Epithelial cell of prostate (primary cell): ENCODE data around the gene DLGAP1.
"Not testable (repeated sequence)": the region's sequence is repeated elsewhere in the genome, so short reads cannot be mapped to it uniquely, and the experiment has no call there.

Experiments
- DNase-seq: peaks from one replicate; pipeline ENCODE4 v3.0.0-alpha.2; 2011; ENCODE audit warnings: low read depth, low spot score
- H3K27ac ChIP-seq: fragments of 450-650 bp; 2 replicates; pipeline ENCODE4 v1.5.1; 2017; ENCODE audit warnings: mild to moderate bottlenecking

The DLGAP1 gene

DNA sequence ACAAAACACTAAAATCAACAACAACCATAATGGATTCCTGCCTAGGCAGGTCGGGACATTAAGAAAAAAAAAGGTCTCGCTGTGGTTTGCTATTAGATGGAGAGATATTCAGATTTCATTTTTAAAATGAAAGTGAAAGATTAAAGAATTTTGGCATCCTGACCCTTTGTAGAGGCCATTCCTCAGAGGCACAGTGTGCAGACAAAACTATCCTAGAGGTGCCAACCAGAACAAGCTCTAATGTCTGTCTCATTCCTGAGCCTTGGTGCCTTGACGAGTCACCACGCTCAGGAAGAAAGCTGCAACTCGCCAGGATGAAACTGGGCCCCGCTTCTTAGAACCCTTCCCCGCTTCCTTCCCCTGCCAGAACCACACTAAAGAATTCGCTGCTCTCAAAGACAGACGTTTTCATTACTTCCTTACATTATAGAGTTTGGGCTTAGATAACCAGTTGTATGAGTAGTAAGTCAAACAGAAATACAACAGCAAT lies 849.1 kb downstream of the DLGAP1 start:
- peak overlapping the region; percentile 100 for H3K27ac ChIP-seq
- no peak for DNase-seq

DNA sequence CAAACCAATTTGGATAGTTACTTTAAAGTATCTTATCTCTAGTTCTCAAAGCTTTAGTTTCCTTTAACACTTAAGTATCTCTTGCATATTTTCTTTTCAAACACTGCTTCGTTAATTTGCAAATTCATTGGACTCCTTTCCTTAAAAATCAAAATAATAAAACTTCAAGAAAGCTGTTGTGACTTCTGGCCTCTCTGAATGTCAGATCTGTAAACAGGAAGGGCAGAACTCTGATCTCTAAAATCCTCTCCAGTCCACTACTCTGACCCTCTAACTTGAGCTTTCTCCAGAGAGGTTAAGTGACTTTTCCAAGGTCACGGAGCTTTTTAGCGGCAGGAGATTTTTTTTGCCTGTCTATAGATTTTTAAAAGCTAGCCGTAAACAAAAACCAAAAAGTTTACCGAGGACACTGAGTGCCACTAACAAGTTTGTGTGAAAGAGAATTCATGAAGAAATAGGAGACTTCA lies 849.6 kb downstream of the DLGAP1 start:
- H3K27ac ChIP-seq = peak overlapping the region; percentile 100
- DNase-seq = no peak

DNA sequence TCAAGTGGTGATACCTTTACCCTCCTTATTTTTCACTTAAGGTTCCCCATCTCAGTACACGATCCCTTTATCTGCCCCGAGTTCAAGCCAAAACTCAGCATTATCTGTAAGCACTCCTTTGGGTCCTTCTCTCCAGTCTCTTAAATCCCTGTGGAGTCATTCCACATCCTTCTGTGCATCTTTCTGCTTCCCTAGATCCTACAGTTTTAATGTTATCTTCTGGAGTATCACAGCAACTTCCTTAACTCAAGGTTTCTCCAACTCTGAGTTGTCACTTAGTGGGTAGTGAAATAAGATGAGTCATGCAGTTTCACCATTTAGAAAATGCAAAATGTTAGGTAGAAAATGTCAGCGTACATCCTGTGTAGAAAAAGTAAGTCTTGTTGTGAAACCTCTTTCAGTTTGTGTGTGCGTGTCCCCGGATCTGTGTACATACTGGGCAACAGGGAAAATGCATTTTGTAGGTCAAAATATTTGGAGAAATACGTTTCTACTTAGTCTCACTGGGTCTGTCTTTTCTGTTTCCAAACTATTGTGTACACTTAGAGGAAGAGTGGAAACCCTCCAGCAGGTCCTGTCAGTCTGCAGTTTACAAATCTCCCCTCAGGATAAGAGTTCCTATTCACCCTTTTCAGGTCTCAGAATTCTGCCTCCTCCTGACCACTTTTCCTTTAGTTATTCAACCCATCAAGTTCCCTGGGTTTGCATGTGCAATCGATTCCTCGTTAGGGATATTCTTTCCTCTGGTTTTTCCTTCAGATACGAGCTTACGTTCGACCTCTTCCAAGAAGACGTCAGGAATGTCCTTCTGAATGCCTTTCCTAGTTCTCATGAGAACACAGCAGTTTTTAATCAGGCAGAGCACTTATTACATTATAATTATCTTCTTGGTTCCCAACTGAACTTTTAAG lies 850.4 kb downstream of the DLGAP1 start:
- H3K27ac ChIP-seq = peak overlapping the region; percentile 100
- DNase-seq = peak; percentile 76

DNA sequence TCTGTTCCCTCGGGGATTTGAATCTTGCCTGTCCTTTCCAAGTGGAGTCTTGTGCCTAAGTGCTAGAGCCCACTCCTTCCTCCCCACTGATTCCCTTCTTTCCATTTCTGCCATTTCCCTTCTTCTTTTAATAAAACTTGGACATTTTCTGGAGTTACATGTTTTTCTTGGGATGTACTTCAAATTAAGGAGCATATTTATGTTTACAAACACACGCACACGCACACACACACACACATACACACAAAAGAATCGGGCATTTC lies 850.9 kb downstream of the DLGAP1 start:
- peak overlapping the region; percentile 100 for H3K27ac ChIP-seq
- DNase-seq = no peak

DNA sequence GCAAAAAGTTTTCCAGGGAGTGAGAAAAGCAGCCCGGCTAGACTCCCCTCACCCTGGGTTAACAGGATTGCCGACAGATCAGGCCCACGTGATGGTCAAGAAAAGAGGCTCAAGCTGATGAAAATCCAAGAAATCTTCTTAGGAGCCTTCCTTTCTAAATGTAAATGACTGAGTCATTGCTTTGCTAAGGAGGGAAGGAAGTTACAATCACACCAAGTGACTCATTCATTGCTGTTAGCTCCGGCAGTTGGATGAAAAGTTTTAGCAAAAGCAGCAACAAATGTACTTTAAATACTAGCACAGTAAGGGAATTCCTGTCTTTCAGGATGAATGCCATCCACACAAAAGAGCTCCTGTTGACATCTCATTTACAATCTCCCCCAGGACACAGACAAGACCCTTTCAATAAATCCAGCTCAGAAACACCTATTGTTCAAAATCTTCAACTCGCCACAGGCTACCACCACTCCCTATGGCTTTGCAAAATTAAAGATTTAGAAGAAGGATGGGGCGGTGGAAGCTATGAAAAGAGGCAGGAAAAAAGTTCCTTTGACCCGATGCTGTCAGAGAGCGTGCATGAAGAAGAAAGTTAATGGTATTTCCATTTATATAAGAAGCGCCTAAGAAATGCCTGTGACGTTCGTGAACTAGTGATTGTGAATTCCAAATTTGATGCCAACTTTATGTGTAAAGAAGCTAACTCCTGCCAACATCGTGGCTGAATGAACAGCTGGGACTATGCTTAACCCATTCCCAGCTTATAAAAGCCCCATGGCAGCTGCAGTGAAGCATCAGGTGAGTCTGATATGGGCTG lies 851.5 kb downstream of the DLGAP1 start:
- peak overlapping the region; percentile 100 for H3K27ac ChIP-seq
- DNase-seq = peak; percentile 77

DNA sequence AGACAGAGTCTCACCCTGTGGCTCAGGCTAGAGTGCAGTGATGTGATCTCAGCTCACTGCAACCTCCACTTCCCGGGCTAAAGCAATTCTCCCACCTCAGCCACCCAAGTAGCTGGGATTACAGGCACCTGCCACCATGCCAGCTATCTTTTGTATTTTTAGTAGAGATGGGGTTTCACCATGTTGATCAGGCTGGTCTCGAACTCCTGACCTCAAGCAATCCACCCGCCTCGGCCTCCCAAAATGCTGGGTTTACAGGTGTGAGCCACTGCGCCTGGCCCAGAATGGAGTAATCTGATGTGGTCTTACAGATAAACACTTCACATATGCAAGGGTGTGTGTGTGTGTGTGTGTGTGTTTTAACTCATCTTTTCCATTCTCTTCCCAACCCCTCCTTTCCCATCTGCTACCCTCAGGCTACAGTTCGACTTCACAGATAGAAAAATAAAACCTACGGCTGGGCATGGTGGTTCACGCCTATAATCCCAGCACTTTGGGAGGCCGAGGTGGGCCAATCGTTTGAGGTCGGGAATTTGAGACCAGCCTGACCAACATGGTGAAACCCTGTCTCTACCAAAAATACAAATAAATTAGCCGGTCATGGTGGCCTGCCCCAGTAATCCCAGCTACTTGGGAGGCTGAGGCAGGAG lies 853.9 kb downstream of the DLGAP1 start:
- H3K27ac ChIP-seq = peak overlapping the region; percentile 100

DNA sequence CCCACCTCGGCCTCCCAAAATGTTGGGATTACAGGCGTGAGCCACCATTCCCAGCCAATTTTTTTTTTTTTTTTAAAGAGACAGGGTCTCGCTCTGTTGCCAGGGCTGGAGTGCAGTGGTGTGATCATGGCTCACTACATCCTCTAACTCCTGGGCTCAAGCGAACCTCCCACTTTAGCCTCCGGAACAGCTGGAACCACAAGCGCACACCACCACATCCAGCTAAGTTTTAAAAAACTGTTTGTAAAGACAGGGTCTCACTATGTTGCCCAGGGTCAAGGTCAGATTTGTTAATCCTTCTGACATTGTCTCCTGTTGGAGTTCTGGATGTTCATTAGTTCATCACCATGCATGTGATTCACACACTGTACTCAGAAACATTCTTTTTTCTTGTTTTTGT lies 855.2 kb downstream of the DLGAP1 start:
- DNase-seq = no peak
- H3K27ac ChIP-seq = no peak overlapping the region

More for the DNA sequence above, 853.9 kb downstream of the DLGAP1 start:
- not testable (repeated sequence) for DNase-seq

DNA sequence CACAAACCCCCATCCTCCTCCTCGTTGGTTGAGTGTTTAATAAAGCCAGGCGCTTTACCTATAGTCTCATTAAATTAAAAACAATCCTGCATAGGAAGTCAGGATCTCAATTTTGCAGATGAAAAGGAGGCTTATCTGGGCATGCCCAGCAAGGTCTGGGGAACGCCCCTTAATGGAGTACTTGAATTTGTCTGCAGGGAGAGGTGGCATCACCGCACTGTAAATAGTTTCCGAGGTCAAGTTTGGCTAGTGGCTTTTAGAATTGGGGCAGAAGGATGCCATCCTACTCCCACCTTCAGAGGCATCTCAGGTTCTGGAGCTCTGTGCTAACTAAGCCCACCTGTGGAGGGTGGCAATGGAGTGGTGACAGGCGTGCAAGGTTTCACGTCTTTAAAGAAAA lies 855.9 kb downstream of the DLGAP1 start:
- DNase-seq = no peak
- H3K27ac ChIP-seq = no peak overlapping the region

DNA sequence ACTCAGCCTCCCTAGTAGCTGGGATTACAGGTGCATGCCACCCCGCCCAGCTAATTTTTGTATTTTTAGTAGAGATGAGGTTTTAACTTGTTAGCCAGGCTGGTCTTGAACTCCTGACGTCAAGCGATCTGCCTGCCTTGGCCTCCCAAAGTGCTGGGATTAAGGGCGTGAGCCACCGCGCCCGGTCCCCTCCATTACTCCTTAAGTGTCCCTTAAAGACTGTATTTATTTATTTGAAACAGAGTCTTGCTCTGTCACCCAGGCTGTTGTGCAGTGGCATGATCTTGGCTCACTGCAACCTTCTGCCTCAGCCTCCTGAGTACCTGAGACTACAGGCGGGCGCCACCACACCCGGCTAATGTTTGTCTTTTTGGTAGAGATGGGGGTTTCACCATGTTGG lies 856.5 kb downstream of the DLGAP1 start:
- peak overlapping the region; percentile 99 for H3K27ac ChIP-seq
- no peak for DNase-seq

DNA sequence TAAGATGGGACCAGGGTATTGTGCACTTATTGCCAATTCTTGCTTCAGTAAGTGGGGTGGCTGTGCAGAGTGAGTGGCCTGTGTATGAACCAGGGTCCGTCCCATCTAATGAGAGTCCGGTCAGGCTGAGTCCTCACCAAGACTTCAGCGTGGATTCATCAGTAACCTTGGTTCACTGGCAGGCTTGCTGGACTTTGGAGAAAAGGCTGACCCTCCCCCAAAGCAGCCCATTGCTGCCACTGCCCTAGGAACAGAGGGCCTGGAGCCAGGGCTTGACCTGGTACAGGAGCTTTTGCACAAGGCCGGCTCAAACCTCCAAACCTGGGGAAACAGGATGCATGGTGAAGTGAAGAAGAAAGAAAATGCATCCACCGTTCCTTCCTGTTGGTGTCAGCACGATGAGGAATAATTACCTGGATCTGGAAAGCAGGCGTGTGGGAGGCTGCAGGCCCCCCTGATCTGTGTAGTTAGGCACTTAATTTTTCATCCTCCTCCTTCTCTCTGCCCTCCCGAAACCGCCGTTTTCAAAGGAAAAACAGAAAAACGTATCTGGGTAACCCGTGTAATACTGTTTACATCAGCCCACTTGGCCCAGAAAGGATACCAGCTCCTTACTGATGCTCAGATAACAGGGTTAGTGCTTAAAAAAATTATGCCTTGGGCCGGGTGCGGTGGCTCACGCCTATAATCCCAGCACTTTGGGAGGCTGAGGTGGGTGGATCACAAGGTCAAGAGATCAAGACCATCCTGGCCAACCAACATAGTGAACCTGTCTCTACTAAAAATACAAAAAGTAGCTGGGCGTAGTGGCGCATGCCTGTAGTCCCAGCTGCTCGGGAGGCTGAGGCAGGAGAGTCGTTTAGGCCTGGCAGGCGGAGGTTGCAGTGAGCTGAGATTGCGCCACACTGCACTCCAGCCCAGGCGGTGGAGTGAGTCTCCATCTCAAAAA lies 857.4 kb downstream of the DLGAP1 start:
- peak overlapping the region; percentile 99 for H3K27ac ChIP-seq
- no peak for DNase-seq

DNA sequence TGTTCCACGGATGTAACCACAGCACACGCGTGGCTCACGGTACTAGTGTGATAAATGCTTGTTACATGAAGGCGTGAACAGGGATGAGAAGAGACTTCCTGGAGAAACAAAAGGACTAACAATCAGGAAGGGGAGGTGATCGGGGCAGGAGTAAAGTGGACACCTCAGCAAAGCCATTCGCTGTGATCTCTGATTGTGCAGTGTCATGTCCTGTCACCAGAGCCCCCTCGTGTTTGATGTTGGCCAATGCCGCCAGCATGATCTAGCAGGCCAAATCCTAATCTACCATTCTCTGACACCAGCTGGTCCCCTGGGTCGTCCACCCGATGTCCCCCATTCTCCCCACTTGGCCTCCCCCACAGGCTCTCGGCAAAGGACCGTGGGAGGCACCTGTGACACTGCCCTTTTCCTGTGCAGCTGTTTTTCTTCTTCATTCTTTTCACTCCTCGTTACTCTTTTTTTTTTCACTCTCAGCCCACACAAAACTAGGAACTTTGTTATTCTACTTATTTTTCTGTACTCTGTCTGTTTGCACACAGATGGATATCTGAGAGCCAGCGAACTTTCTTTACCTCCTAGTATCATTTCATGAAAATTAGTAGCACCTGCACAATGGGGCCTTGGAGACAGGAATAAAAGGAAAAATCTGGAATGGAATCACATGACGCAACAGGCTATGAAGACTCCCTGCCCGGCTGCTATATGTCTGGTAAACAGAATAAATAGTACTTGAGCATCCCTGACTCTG lies 858.3 kb downstream of the DLGAP1 start:
- H3K27ac ChIP-seq = peak overlapping the region; percentile 99
- no peak for DNase-seq

DNA sequence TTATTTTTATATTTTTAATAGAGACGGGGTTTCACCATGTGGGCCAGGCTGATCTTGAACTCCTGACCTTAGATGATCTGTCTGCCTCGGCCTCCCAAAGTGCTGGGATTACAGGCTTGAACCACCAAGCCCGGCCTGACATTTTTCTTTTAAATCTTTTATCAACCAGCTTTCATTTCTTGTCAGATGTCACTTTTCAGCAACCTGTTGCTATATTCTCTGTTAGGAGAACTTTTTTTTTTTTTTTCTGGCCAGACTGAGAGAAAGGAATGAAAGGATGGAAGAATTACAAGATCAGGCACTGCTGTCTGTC lies 858.8 kb downstream of the DLGAP1 start:
- peak overlapping the region; percentile 99 for H3K27ac ChIP-seq
- no peak for DNase-seq

DNA sequence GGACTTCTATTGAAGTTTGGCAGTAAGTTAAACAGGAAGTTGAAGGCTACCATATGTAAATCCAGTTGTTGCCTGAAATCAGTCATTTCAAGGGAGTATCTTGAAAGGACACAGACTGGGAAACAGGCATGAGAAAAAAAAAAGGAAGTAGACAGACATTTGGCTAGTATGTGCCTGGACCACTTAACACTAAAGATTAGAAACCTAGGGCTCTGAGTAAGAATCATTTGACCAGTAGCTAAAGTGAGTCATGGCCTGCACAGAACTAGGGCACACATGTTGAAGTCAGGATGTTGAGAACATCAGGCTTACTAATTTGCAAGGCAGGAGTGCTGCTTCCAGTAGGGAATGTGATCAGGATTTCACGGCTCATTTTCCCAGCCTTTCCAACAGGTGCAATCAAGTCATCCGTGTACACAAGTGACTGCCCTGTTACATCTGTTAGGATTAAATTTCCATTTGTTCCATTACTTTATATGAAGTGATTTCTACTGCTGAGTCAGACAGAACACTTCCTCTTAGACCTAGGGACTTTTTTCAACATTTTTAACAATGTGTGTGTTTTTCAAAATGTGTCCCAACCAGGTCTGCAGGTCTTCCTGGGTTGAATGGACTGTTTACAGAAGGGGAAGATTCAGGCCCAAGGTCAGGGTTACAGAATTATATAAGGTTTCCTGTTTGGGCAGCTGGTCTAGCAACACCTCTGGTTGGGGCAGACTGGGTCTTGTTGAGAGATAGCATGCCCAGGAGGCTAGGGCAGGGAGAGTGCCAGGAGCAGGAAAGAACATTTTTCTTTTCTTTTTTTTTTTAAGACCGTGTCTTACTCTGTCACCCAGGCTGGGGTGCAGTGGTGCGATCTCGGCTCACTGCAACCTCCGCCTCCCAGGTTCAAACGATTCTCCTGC lies 859.5 kb downstream of the DLGAP1 start:
- DNase-seq = peak; percentile 92
- H3K27ac ChIP-seq = peak overlapping the region; percentile 99

DNA sequence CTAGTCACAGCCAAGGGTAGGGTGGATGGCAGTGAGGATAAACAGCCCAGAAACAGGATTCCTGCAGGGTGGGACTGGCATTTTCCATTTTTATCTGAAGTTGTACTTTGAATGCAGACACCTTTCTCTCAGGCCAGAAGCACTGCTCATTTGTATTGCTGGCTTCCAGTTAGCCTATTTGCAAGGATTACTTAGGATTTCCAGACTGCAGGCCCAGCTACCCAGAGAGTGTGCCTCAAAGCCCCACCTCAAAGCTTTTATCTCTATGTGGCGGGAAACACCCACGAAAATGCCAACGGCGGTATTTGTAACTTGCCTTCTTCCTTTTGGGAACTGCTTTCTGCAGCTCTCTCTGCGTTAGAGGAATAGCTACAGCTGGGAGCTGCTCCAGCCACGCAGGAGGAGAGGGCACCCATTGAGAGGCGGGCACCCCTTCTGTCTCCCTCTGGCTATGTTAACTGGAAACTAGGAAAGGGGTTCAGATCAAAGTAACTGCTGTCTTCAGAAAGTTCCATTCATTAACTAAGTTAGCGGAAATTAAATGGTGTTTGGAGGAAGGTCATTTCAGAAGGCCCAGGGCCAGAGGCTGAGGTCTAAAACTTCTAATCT lies 860.2 kb downstream of the DLGAP1 start:
- peak overlapping the region; percentile 99 for H3K27ac ChIP-seq
- DNase-seq = no peak

DNA sequence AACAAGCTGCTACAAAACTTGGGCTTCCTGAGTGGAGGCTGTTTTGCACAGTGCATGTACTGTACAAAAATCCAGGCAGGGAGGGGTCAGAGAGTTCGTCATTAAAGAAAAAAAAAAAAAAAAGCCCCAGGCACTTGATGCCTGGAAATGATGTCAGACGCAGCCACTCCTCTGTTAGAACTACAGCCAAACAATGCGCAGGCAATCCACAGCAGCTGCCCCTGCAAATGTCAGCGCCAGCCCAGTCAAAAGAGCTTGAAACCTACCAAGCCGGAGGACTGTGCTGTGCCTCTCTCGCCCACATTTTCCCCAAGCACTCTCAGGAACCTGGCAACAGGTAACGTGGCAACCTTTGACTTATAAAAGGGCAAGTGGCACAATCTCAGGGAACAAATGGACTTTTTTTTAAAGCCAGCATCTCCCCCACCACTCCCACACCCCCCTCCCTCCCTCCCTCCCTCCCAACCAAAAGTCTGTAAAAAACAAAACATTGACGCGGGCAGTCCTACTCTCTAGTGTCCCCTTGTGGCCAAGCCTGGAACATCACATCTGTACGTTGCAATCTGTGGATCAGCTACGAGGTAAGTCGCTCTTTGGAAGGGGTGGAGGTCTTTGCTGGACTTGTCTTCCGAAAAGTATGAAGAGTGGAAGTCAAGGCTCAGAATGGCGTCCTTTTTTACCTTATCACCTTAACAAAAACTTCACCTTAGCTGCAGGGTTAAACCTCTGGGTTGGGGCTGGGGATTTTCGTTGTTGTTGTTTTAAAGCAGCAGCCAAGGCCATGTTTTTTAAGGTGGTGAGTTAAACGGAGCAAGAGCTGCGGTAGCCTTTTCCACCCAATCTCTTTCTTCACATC lies 861.0 kb downstream of the DLGAP1 start:
- DNase-seq = peak; percentile 90
- H3K27ac ChIP-seq = peak overlapping the region; percentile 99

DNA sequence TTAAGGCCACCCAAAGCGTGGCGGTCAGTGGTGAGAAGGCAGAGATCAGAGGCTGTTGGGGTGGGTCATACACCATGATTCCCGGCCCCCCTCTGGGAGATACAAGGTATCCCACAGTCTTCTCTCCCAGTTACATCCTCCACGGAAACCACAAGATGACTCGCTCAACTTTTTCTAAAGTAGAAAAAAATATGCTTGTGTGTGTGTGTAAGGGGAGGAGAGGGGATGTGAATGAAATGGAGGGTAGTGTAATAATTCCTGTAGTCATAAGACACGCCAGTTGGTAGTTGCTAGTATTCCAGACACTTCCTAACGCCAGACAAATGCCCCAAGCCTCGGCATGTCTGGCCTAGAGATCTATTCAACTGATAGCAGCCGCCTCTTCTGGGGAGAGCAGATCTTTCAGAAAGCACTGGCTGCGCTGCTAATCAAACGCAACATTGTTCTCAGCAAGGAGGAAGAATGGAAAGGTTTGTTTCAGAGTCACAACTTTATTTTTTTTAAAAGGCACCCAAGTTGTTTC lies 861.7 kb downstream of the DLGAP1 start:
- H3K27ac ChIP-seq = peak overlapping the region; percentile 99
- DNase-seq = peak; percentile 91
